Right lobe of liver (tissue), 4 donors: ENCODE data around the gene CCDC33.

Experiments used
- POLR2A ChIP-seq: fragments of 450-650 bp; IDR thresholded peaks from one replicate; pipeline ENCODE4 v1.6.1; 2017; ENCODE audit warnings: antibody characterized with exemption, mild to moderate bottlenecking
- TF ChIP-seq, protein P1 (sequence below), 4 donors: fragments of 200-600 bp in 3 of 4; fragments of 450-650 bp in 1 of 4; IDR thresholded peaks; one replicate each; pipeline versions ENCODE4 v1.5.1 to v1.8.0; 2016 to 2022; ENCODE audit warnings: antibody characterized with exemption in 4 of 4, mild to moderate bottlenecking in 2 of 4
- donor health status: DM: no; HTN: no; CAD: no.
- donor health status: DM: no; HTN: no; CAD: no.
- donor health status: DM: no; HTN: yes; CAD: no.

DNA sequence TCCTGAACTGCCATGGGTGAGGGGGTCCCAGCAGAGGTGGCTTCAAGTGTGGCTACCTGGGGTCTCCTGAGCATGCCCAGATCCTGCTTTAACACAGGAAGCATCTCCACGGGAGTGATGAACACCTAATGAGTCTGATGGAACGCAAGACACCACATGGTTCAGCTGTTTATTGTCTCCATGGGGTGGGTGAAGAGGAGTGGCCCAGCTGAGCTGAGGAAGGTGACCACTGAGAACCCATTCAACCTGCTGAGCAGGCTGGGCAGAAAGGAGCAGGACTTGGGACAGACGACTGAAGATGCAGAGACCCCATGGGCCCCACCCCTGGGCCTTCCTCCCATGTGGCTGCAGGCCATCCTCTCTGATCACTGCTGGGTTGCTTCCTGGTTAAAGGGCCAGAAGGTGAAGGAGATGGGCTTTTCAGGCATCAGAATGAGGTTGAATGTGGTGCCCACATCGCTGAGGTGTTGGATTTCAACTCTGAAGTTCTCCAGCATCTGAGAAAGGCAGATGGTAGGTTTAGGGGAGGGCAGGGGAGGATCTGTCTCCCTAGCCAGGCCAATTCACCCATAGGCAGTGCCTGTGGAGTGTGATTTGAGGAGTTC, 101.6 kb downstream of the CCDC33 start:
- TF ChIP-seq, protein P1, sequence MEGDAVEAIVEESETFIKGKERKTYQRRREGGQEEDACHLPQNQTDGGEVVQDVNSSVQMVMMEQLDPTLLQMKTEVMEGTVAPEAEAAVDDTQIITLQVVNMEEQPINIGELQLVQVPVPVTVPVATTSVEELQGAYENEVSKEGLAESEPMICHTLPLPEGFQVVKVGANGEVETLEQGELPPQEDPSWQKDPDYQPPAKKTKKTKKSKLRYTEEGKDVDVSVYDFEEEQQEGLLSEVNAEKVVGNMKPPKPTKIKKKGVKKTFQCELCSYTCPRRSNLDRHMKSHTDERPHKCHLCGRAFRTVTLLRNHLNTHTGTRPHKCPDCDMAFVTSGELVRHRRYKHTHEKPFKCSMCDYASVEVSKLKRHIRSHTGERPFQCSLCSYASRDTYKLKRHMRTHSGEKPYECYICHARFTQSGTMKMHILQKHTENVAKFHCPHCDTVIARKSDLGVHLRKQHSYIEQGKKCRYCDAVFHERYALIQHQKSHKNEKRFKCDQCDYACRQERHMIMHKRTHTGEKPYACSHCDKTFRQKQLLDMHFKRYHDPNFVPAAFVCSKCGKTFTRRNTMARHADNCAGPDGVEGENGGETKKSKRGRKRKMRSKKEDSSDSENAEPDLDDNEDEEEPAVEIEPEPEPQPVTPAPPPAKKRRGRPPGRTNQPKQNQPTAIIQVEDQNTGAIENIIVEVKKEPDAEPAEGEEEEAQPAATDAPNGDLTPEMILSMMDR (IDR thresholded peaks at IDR 0.05), result no peak
- TF ChIP-seq POLR2A, result no peak
